NCI-H187 treated with DMSO at 0.1 percent for 48 hours (cell line): ENCODE measurements around the gene SGMS1.
"Not testable (repeated sequence)": the region's sequence is repeated elsewhere in the genome, so short reads cannot be mapped to it uniquely, and the experiment has no call there.

Experiments
- DNase-seq: peaks from one replicate; lab custom pipeline; 2025; lab: John Stamatoyannopoulos, UW

SGMS1 gene

DNA sequence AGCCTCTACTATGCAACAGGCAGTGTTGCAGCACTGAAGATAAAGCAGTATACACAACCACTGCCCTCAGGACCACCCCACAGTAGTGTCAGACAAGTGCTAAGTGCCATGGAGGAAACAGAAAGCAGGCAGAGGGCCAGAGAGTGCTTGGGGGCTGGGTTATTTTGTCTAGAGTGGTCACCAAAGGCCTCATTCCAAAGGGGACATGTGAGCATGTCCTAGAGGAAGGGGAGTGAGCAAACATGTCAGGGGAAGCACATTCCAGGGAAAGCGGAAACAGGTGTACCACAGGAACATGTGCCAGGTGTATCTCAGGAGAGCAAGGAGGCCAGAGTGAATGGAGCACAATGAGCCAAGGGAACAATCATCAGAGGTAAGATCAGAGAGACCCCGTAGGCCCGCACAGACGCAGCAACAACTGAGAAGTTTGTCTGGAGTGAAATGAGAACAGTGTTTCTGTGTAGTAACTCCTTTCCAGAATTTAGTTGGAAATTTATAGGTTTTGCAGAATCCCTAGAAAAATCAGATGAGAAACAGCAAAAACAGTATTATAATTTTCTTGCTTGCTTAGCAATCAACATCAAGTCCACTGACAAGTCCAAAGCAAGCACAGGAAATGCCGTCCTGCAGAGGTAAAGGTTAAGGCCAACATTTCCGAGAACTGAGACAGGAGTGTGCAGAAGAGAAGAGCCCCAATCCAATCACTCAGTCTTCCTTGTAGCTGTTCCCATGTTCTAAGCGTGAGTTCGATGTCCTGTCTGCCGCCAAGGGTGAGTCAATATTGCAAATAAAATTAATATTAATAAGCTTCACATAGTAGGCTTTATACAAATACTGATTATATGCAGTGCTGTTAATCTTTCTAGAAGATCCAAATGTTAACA, 67.3 kb downstream of the SGMS1 start:
- no peak for DNase-seq

DNA sequence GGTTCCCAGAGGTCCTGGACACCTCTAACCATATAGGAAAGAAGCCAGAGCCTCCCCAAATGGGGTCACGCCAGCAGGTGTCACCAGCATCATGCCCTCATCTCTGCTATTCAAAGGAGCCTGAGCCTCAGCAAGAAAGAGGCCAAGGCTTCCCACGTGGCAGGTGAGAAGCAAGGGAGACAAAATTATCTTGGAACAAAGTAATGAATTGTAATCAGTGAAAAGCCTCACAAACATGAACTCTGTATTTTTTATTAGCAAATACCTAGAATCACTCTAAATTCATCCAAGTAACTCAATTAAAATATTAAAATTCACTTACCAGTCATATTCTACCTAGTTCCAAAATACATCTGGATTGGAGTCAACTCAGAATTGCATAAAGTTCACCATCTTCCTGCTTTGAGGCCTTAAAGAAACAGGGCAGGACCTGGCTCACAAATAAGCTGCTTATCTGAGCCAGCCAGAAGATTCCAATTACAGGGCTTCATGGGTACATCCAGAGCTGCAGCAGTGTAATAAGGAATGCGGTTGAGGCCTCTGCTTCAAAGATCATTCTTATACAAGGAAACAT, 68.7 kb downstream of the SGMS1 start:
- no peak for DNase-seq

DNA sequence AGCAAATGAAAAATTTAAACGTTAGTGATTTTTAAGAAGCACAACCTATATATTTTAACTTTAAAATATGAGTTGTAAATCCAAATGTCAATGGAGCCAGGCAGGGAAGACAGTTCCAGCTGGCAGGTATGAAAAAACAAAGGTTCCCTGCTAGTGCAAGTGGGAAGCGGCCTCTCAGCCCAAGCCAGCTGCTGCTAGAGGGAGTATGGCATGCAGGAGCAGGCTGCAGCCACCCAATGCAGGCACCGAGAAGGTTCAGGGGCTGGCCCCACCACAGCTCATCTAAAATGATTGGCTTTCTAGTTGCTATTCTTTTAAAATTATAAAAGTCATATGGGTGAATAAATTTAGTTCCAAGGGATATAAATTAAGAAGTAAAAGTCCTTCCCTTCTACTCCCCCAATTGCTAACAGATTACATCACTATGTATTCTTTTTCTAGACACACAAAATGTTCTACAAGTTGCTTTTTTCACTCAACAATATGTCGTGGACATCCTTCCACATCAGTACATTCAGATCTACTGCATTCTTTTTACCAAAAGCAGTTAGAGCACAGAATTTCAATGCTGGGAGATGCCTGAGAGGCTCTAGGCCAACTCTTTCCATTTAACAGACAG, 69.3 kb downstream of the SGMS1 start:
- no peak for DNase-seq

DNA sequence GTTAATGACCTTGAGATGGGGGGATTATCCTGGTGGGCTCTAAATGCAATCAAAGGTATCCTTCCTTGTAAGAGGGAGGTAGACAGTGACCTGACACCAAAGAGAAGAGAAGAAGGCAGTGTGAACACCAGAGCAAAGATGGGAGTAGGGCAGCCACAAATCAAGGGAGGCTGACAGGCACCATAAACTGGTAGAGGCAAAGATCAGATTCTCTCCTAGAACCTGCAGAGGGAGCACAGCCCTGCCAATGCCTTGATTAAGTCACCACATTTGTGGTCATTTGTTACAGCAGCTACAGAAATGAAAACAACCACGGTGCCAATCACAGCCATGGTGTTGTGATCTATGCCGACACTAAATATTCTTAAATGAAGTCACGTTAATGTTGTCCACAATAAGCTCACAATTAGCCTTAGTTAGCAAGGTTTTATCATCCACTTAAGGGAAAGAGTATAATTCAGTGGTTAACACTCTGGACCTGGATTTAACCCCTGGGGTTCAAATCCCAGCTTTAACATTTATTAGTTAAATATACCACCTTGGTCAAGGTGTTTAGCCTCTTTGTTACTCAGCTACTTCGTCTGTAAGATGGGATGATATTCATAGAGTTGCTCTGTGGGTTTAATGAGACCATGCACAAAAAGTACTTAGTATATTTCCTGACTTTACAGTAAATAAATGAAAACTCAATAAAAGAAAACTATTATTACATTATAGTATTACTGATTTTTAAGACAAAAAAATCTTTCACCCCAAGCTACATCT, 70.8 kb downstream of the SGMS1 start:
- DNase-seq: no peak

DNA sequence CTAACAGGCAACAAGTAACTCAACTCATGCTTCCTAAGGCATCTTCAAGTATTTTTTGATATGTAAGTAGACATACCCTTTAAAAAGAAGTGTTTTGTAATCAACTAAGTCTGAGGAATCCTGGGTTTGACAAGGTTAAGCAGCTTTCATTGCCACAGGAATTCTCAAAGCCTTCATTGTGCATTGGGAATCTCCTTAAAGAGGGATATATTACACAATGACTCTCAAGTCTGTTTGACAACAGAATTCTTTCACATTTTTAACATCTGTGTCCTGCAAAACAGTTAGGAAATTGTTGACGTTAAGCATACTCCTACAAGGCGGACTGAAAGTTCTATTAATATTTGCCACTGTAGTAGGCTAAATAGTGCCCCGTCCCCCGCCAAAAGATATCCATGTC, 71.4 kb downstream of the SGMS1 start:
- no peak for DNase-seq

DNA sequence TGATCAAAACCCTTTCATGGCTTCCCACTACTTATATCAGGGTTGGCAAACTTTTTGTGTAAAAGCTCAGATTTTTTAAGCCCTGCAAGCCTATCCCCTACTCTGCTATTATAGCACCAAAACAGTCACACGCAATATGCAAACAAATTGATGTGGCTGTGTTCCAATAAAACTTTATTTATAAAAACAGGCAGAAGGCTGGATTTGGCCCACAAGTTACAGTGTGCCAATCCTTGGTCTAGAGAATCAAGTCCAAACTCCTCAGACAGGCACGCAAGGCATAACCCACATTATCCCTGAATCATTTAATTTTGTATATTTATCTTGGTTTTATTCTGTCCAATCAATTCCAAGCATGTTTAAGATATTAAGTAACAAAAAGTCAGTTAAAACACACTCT, 71.9 kb downstream of the SGMS1 start:
- DNase-seq: no peak

DNA sequence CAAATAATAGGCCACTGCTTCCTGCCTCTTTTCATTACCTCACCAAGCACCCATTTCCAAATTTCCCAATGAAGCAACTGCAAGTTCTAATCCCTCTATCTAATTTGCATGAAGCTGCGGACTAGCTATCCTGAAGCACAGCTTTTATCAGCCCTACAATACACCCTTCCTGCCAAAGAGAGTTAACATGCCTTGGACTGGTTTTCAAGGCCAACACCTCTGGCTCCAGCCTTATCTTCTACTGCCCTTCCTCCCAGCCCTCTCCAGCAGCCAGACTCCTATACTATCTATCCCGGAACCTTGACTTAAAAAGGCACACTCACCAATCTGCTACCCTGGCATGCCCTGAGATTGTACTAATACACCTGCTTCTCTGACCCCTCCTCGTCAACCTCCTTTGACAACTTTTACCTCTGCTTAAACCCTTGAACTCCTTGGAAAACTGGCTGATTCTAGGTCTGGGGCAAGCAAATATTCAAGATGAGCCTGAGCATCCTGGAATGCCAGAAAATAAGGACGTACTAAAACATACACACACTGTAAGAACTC, 73.4 kb downstream of the SGMS1 start:
- no peak for DNase-seq

DNA sequence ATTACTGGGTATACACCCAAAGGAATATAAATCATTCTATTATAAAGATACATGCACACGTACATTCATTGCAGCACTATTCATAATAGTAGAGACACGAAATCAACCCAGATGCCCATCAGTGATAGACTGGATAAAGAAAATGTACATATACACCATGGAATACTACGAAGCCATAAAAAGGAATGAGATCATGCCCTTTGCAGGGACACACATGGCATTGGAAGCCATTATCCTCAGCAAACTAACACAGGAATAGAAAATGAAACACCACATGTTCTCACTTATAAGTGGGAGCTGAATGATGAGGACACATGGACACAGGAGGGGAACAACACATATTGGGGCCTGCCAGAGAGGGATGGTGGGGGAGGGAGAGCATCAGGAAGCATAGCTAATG, 74.6 kb downstream of the SGMS1 start:
- DNase-seq: not testable (repeated sequence)

DNA sequence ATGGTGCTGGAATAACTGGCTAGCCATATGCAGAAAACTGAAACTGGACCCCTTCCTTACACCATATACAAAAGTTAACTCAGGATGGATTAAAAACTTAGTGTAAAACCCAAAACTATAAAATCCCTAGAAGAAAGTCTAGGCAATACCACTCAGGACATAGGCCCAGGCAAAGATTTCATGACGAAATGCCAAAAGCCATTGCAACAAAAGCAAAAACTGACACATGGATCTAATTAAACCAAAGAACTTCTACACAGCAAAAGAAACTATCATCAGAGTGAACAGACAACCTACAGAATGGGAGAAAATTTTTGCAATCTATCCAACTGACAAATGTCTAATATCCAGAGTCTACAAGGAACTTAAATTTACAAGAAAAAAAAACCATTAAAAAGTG, 75.3 kb downstream of the SGMS1 start:
- DNase-seq: not testable (repeated sequence)

DNA sequence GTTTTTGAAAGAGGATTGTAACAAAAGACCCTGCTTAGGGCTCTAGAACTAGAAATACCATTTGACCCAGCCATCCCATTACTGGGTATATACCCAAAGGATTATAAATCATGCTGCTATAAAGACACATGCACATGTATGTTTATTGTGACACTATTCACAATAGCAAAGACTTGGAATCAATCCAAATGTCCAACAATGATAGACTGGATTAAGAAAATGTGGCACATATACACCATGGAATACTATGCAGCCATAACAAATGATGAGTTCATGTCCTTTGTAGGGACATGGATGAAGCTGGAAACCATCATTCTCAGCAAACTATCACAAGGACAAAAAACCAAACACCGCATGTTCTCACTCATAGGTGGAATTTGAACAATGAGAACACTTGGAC, 77.5 kb downstream of the SGMS1 start:
- not testable (repeated sequence) for DNase-seq

DNA sequence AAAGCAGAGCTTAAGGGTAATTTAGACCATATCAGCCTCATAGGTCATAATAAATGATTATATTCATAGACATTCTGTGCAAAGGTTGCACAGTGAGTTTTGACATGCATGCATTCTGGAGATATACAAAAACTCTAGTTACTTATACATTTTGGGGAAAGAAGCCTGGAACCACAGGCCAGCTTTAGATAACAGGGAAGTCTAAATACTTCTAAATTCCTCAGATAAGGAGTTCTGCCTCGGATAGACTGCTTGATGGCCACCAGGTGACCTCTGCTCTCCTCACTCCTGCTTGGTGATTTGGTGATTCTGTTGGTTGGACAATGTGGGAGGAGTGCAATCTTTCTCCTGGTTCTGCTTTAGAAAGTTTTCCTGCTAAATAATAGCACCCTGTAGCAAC, 77.9 kb downstream of the SGMS1 start:
- no peak for DNase-seq

DNA sequence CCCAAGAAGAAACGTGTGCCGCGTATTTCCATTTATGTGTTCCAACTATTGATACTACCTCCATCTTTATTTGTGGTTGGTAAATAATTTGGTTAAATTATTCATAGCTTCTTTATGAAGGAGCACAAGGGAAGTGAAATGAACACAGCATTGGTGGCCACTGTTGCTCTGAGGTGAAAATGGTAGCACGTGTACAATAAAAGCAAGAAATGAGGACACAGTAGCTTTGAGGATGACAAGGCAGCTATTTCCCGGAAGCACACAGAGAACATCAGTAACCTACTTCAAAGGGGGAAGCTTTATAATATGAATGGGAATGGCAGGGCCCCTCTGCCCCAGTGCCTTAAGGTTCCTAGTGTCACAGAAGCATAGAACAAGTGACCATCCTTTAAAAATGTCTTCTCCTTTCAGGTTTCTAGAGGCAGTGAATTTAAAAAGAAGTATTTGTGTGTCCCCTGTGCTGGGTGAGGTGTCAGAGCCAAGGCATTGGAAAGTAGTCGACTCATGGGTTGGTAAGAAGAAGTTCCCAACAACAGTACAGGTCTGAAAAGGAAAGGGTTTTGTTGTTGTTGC, 78.8 kb downstream of the SGMS1 start:
- no peak for DNase-seq

DNA sequence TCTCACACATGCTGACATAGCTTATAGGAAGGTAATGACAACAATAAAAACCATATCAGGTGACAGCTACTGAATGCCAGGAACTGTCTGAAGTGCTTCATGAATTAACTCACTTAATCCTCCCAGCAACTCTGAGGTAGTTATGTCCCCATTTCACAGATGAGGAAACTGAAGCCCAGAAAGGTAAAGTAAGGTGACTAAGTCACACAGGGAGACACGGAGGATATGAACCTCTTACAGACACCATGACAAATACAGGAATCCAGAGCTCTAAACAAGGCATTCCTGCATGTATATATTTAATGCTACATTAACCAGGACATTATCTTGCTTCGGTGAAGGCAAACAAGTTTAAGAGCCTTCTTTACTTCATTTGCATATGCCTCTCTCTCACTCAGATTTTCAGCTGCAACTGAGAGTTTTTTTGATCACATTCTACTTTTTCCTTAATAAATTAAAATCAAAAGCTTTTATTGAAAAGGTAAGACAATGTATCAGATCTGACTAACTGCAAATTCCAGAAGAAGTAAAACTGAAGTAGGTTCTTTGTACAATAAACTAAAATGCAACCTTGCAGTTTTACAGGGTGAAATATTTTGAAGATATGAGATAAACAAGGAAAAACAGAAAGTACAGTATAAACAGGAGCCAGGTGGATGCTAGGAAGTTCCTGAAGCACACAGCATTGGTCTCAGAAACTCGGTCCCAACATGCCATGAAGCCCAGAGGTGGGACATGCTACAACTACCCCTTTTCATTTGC, 79.5 kb downstream of the SGMS1 start:
- no peak for DNase-seq

DNA sequence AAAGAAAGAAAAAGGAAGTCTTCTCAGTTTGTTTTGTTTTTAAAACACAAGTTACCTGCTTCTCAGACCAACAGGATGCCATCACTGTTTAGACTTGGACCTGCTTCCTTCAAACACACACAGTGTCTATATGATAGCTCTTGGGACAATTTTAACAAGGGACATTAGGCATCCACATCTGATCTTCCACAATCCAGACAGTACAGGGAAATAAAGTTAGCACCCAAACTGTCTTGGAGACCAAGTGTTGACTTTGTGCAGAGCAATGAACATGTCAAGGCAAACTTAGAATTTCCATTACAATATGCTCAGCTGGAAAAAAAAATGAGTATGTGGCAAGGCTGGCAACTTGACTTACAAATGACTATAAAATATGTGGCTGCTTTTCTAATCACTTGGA, 80.9 kb downstream of the SGMS1 start:
- DNase-seq: no peak

DNA sequence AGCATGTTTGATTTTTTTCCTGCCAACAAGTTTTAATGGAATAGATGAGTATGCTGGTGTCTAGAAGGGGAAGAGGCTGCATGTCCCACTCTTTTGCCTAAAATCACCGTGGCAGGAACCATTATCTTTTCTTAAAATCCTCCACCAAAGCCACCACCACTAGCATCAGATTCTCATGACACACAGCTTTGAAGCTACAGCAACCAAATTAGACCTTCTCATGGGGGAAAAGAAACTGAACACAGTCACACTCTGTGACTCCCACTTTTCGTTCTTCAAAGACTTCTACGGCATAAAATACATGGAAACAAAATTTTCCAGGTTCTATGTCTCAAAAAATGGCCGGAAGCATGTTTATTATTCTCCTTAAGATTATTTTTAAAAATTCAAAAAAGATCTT, 81.8 kb downstream of the SGMS1 start:
- no peak for DNase-seq

DNA sequence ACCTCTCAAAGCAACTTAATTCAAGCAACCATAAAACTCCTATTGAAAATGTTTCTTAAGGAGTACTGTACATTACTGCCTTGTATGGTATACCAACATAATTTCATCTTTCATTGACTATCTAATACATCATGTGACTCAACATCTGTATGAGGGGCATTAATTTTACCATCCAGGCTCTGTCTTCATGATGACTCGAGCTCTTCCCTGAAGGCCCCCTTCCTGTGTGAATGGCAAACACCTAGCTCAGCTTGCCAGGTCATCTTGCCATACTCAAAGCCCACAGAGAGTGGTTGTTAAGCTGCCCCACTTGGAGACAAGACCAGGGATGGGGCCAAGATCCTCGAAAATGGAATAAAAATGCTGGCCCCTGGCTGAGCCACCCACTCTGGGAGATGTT, 82.4 kb downstream of the SGMS1 start:
- DNase-seq: no peak

DNA sequence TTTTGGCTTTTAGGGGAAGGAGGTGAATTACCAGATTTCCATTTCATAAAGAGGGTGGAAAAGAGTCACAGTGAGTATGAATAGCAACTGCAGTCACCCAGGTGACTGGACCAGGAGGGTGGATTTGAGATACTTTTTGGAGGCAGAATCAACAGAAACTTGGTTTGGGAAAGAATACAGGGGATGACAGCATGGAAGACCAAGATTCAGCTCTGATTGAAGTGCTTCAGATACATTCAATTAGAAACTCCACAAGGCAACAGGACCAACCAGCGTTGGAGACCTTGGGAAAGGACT, 83.0 kb downstream of the SGMS1 start:
- no peak for DNase-seq

DNA sequence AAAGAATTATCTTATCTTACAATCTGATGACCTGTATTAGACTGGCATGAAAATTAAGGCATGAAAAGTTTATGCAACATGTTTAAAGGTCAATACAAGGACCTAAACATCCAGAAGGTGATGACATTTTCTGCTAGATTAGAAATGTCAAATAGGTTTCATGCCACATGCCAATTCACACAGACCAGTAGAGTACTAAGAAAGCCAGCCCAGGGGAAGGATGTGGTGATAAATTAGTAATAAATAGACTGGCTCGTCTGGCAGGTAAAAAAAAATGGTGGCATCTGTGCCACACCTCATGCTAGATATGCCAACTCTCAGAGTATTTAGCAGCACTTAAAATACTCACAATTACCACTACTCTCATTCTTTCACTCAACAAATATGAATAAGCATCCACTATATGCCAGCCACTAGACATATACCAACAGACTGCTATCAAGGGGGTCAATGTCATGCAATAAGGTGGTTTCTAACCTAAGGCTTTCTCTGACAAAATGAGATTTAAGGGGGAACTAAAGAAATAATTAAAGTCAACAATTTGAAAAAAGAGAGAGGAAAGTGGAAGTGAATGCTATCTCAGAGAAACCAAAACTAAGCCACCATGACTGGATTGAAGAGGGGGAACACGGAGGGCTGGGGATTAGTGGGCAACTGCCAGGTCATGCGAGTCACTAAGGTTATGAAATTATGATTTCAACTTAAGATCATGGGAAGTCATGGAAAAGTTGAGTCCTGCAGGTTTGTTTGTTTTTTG, 83.5 kb downstream of the SGMS1 start:
- no peak for DNase-seq

DNA sequence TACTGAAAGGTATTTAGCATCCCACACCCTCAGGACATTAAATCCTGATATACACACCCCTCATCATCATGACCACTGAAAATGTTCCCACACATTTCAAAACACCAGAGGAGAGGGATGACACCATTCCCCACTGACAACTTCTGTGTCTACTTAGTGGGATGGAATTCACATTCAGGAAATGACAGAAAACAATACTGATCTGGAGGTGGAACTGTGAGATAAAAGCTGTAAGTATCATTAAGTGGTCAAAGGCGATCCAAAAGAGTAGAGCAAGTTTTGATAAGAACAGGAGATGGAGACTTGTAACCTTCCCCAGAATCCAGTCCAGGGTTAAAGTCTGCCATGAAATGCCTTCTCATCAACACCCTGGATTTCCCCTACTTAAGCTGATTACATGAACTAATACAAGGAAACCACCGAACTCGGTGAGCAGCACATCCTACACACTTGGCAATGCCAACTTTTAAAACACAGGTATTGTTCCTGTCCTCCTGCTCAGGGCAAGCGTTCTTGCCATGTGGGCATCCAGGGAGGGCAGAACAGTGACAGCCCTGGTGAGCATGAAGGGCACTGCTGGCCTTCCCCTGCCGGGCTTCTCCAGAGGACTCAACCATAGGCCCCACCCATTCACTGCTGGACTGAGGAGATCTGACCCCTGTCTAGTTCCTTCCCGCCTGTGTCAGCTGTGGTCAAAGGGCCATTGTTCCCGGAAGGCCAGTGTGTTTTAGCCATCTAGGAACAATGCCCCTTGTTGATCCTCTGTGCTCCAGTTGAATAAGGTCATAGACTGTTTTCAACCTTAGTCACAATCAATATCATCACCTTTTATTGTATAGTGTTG, 85.0 kb downstream of the SGMS1 start:
- no peak for DNase-seq
